ENCODE measurements around the gene YPEL5. TPM values are rescaled to one million over a fixed set of nuclear protein-coding genes. Genes with fewer than 3 reads are reported as not detected.

The YPEL5 gene
- total RNA-seq, 1 experiment from 2014 or later: 66.4 TPM

- ATAC-seq (no peak), DNase-seq (ENCODE audit: low read depth, low spot score) (no peak)
- intact Hi-C loops (cut with micrococcal nuclease; ENCODE audit: unreplicated experiment): no loop called here
- Histone ChIP-seq H3K4me3 (ENCODE audit: low read depth in 2 of 2, low read length in 2 of 2) (no peak overlapping the region), H3K27me3 (ENCODE audit: control insufficient read depth, insufficient read depth, low read length) (no peaks in the 10 kb centered on the region), H3K9me3 (ENCODE audit: control insufficient read depth, insufficient read depth, low read depth, low read length) (no peaks in the 10 kb centered on the region), H3K36me3 (ENCODE audit: control insufficient read depth, insufficient read depth, low read length) (peaks cover 20% of the 10 kb centered on the region), H3K4me1 (ENCODE audit: control insufficient read depth, insufficient read depth, low read length) (no peaks in the 10 kb centered on the region), H3K27ac (ENCODE audit: low read length) (no peak overlapping the region)
- TF ChIP-seq CTCF (IDR thresholded peaks at IDR 0.05) (no peak), TCF7L2 (IDR thresholded peaks at IDR 0.05; ENCODE audit: low read depth, low read length) (no peak), SIN3A (IDR thresholded peaks at IDR 0.05; ENCODE audit: borderline replicate concordance, insufficient read depth, low read depth, low read length) (no peak), REST (IDR thresholded peaks at IDR 0.05; ENCODE audit: insufficient read depth in 1 of 2, low read depth in 2 of 2, low read length in 1 of 2) (no peak), POLR2AphosphoS5 (IDR thresholded peaks at IDR 0.05; ENCODE audit: low read depth, low read length) (no peak)
- ChIA-PET CTCF (interaction anchor here (0.9 kb wide), 1 partner anchor 12 kb away, joined by 4 read pairs; no protein-coding TSS in a partner anchor), POLR2A (no interaction called here)
- BruUV-seq (replicated peaks): no TSS peak
- in situ Hi-C loops (cut with HindIII; ENCODE audit: low pct_unique_long_range_greater_than_20kb, low sequenced_read_pairs): no loop called here
Observed at GRCh38 chr2:30161929-30162706, 15.3 kb downstream of the YPEL5 start.

- ChIA-PET POLR2A (no interaction called here), CTCF (interaction anchor here (0.9 kb wide), 1 partner anchor 12 kb away, joined by 4 read pairs; no protein-coding TSS in a partner anchor)
- in situ Hi-C loops (cut with HindIII; ENCODE audit: low pct_unique_long_range_greater_than_20kb, low sequenced_read_pairs): no loop called here
- Histone ChIP-seq H3K4me3 (ENCODE audit: low read depth in 2 of 2, low read length in 2 of 2) (no peak overlapping the region), H3K36me3 (ENCODE audit: control insufficient read depth, insufficient read depth, low read length) (peaks cover 19% of the 10 kb centered on the region), H3K27ac (ENCODE audit: low read length) (no peak overlapping the region), H3K9me3 (ENCODE audit: control insufficient read depth, insufficient read depth, low read depth, low read length) (no peaks in the 10 kb centered on the region), H3K27me3 (ENCODE audit: control insufficient read depth, insufficient read depth, low read length) (no peaks in the 10 kb centered on the region), H3K4me1 (ENCODE audit: control insufficient read depth, insufficient read depth, low read length) (no peaks in the 10 kb centered on the region)
- ATAC-seq: no peak
- TF ChIP-seq TCF7L2 (IDR thresholded peaks at IDR 0.05; ENCODE audit: low read depth, low read length) (no peak), REST (IDR thresholded peaks at IDR 0.05; ENCODE audit: insufficient read depth in 1 of 2, low read depth in 2 of 2, low read length in 1 of 2) (no peak), POLR2AphosphoS5 (IDR thresholded peaks at IDR 0.05; ENCODE audit: low read depth, low read length) (no peak), SIN3A (IDR thresholded peaks at IDR 0.05; ENCODE audit: borderline replicate concordance, insufficient read depth, low read depth, low read length) (no peak), CTCF (IDR thresholded peaks at IDR 0.05) (no peak)
- intact Hi-C loops (cut with micrococcal nuclease; ENCODE audit: unreplicated experiment): no loop called here
- BruUV-seq (replicated peaks): no TSS peak
- DNase-seq (ENCODE audit: low read depth, low spot score): no peak
Observed at GRCh38 chr2:30162806-30163205, 16.0 kb downstream of the YPEL5 start.

Data from Panc1 (cell line).